Measurements from ENCODE around the gene CAPN13.

Gene CAPN13

GRCh38 chr2:30736461-30737325, 70.6 kb downstream of the CAPN13 start:
- Histone ChIP-seq H3K4me3 (ENCODE audit: low read length) (no peak overlapping the region), H3K27me3 (ENCODE audit: control insufficient read depth, insufficient read depth, low read length) (peaks cover 17% of the 10 kb centered on the region), H3K4me2 (ENCODE audit: low read length) (no peak overlapping the region), H3K4me1 (ENCODE audit: control insufficient read depth, insufficient read depth, low read length) (no peaks in the 10 kb centered on the region), H3K9ac (ENCODE audit: low read depth, low read length) (no peak overlapping the region), H3K9me3 (replicated peaks; ENCODE audit: low read length) (no peaks in the 10 kb centered on the region), H3K36me3 (ENCODE audit: insufficient read depth, low read length) (no peaks in the 10 kb centered on the region)

GRCh38 chr2:30733876-30734520, 73.2 kb downstream of the CAPN13 start:
- Histone ChIP-seq H3K4me3 (ENCODE audit: low read length) (no peak overlapping the region), H3K9me3 (replicated peaks; ENCODE audit: low read length) (no peaks in the 10 kb centered on the region), H3K4me1 (ENCODE audit: control insufficient read depth, insufficient read depth, low read length) (no peaks in the 10 kb centered on the region), H3K36me3 (ENCODE audit: insufficient read depth, low read length) (no peaks in the 10 kb centered on the region), H3K27me3 (ENCODE audit: control insufficient read depth, insufficient read depth, low read length) (peaks cover 23% of the 10 kb centered on the region), H3K4me2 (ENCODE audit: low read length) (no peak overlapping the region), H3K9ac (ENCODE audit: low read depth, low read length) (no peak overlapping the region)

GRCh38 chr2:30732876-30733275, 74.4 kb downstream of the CAPN13 start:
- no peak overlapping the region for H3K9ac ChIP-seq (ENCODE audit: low read depth, low read length)
- H3K4me3 ChIP-seq (ENCODE audit: low read length): no peak overlapping the region
- no peaks in the 10 kb centered on the region for H3K4me1 ChIP-seq (ENCODE audit: control insufficient read depth, insufficient read depth, low read length)
- no peaks in the 10 kb centered on the region for H3K36me3 ChIP-seq (ENCODE audit: insufficient read depth, low read length)
- H3K9me3 ChIP-seq (replicated peaks; ENCODE audit: low read length): no peaks in the 10 kb centered on the region
- peaks cover 27% of the 10 kb centered on the region for H3K27me3 ChIP-seq (ENCODE audit: control insufficient read depth, insufficient read depth, low read length)
- H3K4me2 ChIP-seq (ENCODE audit: low read length): no peak overlapping the region

- Histone ChIP-seq H3K4me1 (ENCODE audit: control insufficient read depth, insufficient read depth, low read length) (no peaks in the 10 kb centered on the region), H3K27me3 (ENCODE audit: control insufficient read depth, insufficient read depth, low read length) (peaks cover 27% of the 10 kb centered on the region), H3K4me2 (ENCODE audit: low read length) (no peak overlapping the region), H3K9ac (ENCODE audit: low read depth, low read length) (no peak overlapping the region), H3K9me3 (replicated peaks; ENCODE audit: low read length) (no peaks in the 10 kb centered on the region), H3K4me3 (ENCODE audit: low read length) (no peak overlapping the region), H3K36me3 (ENCODE audit: insufficient read depth, low read length) (no peaks in the 10 kb centered on the region)
Observed at GRCh38 chr2:30732376-30732775, 74.9 kb downstream of the CAPN13 start.

- H3K27me3 ChIP-seq (ENCODE audit: control insufficient read depth, insufficient read depth, low read length): peaks cover 24% of the 10 kb centered on the region
- no peaks in the 10 kb centered on the region for H3K4me1 ChIP-seq (ENCODE audit: control insufficient read depth, insufficient read depth, low read length)
- H3K9ac ChIP-seq (ENCODE audit: low read depth, low read length): no peak overlapping the region
- no peak overlapping the region for H3K4me3 ChIP-seq (ENCODE audit: low read length)
- no peak overlapping the region for H3K4me2 ChIP-seq (ENCODE audit: low read length)
- no peaks in the 10 kb centered on the region for H3K9me3 ChIP-seq (replicated peaks; ENCODE audit: low read length)
- no peaks in the 10 kb centered on the region for H3K36me3 ChIP-seq (ENCODE audit: insufficient read depth, low read length)
Observed at GRCh38 chr2:30731706-30732105, 75.5 kb downstream of the CAPN13 start.

GRCh38 chr2:30730736-30731647, 76.3 kb downstream of the CAPN13 start:
- no peak overlapping the region for H3K4me3 ChIP-seq (ENCODE audit: low read length)
- peaks cover 22% of the 10 kb centered on the region for H3K27me3 ChIP-seq (ENCODE audit: control insufficient read depth, insufficient read depth, low read length)
- H3K36me3 ChIP-seq (ENCODE audit: insufficient read depth, low read length): no peaks in the 10 kb centered on the region
- H3K9ac ChIP-seq (ENCODE audit: low read depth, low read length): no peak overlapping the region
- no peaks in the 10 kb centered on the region for H3K4me1 ChIP-seq (ENCODE audit: control insufficient read depth, insufficient read depth, low read length)
- H3K9me3 ChIP-seq (replicated peaks; ENCODE audit: low read length): no peaks in the 10 kb centered on the region
- H3K4me2 ChIP-seq (ENCODE audit: low read length): no peak overlapping the region

- Histone ChIP-seq H3K36me3 (ENCODE audit: insufficient read depth, low read length) (no peaks in the 10 kb centered on the region), H3K4me1 (ENCODE audit: control insufficient read depth, insufficient read depth, low read length) (no peaks in the 10 kb centered on the region), H3K4me2 (ENCODE audit: low read length) (no peak overlapping the region), H3K9me3 (replicated peaks; ENCODE audit: low read length) (no peaks in the 10 kb centered on the region), H3K27me3 (ENCODE audit: control insufficient read depth, insufficient read depth, low read length) (peaks cover 40% of the 10 kb centered on the region), H3K9ac (ENCODE audit: low read depth, low read length) (no peak overlapping the region), H3K4me3 (ENCODE audit: low read length) (no peak overlapping the region)
Observed at GRCh38 chr2:30729031-30729430, 78.2 kb downstream of the CAPN13 start.

GRCh38 chr2:30722936-30723725, 84.1 kb downstream of the CAPN13 start:
- Histone ChIP-seq H3K4me1 (ENCODE audit: control insufficient read depth, insufficient read depth, low read length) (no peaks in the 10 kb centered on the region), H3K4me3 (ENCODE audit: low read length) (no peak overlapping the region), H3K36me3 (ENCODE audit: insufficient read depth, low read length) (no peaks in the 10 kb centered on the region), H3K9me3 (replicated peaks; ENCODE audit: low read length) (no peaks in the 10 kb centered on the region), H3K27me3 (ENCODE audit: control insufficient read depth, insufficient read depth, low read length) (peaks cover 32% of the 10 kb centered on the region), H3K4me2 (ENCODE audit: low read length) (no peak overlapping the region), H3K9ac (ENCODE audit: low read depth, low read length) (no peak overlapping the region)

- no peaks in the 10 kb centered on the region for H3K36me3 ChIP-seq (ENCODE audit: insufficient read depth, low read length)
- H3K27me3 ChIP-seq (ENCODE audit: control insufficient read depth, insufficient read depth, low read length): peaks cover 38% of the 10 kb centered on the region
- no peaks in the 10 kb centered on the region for H3K9me3 ChIP-seq (replicated peaks; ENCODE audit: low read length)
- no peak overlapping the region for H3K9ac ChIP-seq (ENCODE audit: low read depth, low read length)
- no peak overlapping the region for H3K4me3 ChIP-seq (ENCODE audit: low read length)
- no peaks in the 10 kb centered on the region for H3K4me1 ChIP-seq (ENCODE audit: control insufficient read depth, insufficient read depth, low read length)
- no peak overlapping the region for H3K4me2 ChIP-seq (ENCODE audit: low read length)
Observed at GRCh38 chr2:30721668-30722647, 85.3 kb downstream of the CAPN13 start.

- Histone ChIP-seq H3K4me1 (ENCODE audit: control insufficient read depth, insufficient read depth, low read length) (no peaks in the 10 kb centered on the region), H3K27me3 (ENCODE audit: control insufficient read depth, insufficient read depth, low read length) (peaks cover 39% of the 10 kb centered on the region), H3K36me3 (ENCODE audit: insufficient read depth, low read length) (no peaks in the 10 kb centered on the region), H3K4me2 (ENCODE audit: low read length) (no peak overlapping the region), H3K9me3 (replicated peaks; ENCODE audit: low read length) (no peaks in the 10 kb centered on the region), H3K4me3 (ENCODE audit: low read length) (no peak overlapping the region), H3K9ac (ENCODE audit: low read depth, low read length) (no peak overlapping the region)
Observed at GRCh38 chr2:30721241-30721640, 86.0 kb downstream of the CAPN13 start.
